HCT116 (cell line): ENCODE measurements around the gene TRIM31.

Experiments used
- CTCF ChIP-seq, 3 experiments: fragments of 200-600 bp in 1 of 3; sonication (generic) in 1 of 3; IDR thresholded peaks in 2 of 3; conservative IDR thresholded peaks in 1 of 3; 2 replicates each; pipeline ENCODE4 v1.5.1; 2012 to 2017; ENCODE audit warnings: low read depth in 2 of 3, low read length in 2 of 3, antibody characterized with exemption in 1 of 3, borderline replicate concordance in 1 of 3, control low read depth in 1 of 3, mild to moderate bottlenecking in 1 of 3, mixed read lengths in 1 of 3, mixed run types in 1 of 3, moderate library complexity in 1 of 3; ENCODE audit not compliant: insufficient read depth in 1 of 3
- EZH2 ChIP-seq: fragments of 200-600 bp; sonication (generic); IDR thresholded peaks from 2 replicates; pipeline ENCODE4 v1.6.1; 2017; ENCODE audit warnings: antibody characterized with exemption, mixed run types
- POLR2A ChIP-seq: IDR thresholded peaks from 2 replicates; pipeline ENCODE4 v1.7.0; 2011; ENCODE audit warnings: borderline replicate concordance; ENCODE audit not compliant: insufficient read depth, insufficient read length; ENCODE audit errors: extremely low read depth
- ZFX ChIP-seq: fragments of 450-650 bp; IDR thresholded peaks from 2 replicates; pipeline ENCODE4 v1.6.1; 2017

- TF ChIP-seq POLR2A (no peak), CTCF (IDR thresholded peaks at IDR 0.05 in 2 of 3, conservative IDR thresholded peaks at IDR 0.05 in 1 of 3; ENCODE audit: borderline replicate concordance in 1 of 3, insufficient read depth in 1 of 3, low read depth in 2 of 3, low read length in 2 of 3) (no peak), ZFX (no peak), EZH2 (no peak)
These were observed 45.1 kb upstream of the TRIM31 start for GRCh38 chr6:30157999-30158398.
